Measurements from ENCODE around the gene UGCG. TPM values are rescaled to one million over a fixed set of nuclear protein-coding genes. Genes with fewer than 3 reads are reported as not detected.
"Not testable (repeated sequence)": the region's sequence is repeated elsewhere in the genome, so short reads cannot be mapped to it uniquely, and the experiment has no call there.

UGCG gene
- total and polyA plus RNA-seq, 4 donors: 22.3 to 102 (median 33.6) TPM

DNA sequence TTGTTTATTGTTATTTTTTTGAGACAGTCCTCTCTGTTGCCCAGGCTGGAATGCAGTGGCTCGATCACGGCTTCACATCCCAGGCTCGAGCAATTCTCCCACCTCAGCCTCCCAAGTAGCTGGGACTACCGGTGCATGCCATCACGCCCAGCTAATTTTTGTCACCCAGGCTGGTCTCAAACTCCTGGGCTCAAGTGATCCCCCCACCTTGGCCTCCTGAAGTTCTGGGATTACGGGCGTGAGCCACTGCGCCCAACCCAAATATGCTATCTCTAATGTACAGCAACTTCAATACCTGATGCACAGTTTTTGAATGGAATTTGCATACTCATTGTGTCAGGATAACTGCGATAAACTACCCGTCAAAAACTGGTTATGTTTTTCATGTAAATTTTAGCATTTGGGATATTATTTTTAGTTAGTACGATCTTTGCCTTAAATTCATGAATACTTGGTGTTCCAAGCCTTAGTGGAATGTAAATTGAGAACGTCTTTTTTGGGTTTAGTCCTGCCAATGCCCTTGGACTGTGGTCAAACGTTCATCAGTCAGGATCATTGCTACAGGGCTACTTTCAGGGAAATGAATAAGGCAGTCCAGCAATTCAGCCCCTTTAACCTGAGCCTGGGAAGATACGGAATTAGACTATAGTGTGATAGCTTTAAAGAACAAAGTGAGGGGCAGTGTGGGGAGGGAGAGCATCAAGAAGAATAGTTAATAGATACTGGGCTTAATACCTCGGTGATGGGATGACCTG lies 4.4 kb downstream of the UGCG start:
- H3K4me3 ChIP-seq (ENCODE audit: low read depth, low read length): no peak overlapping the region
- H3K36me3 ChIP-seq (ENCODE audit: control insufficient read depth, insufficient read depth, low read length): no peaks in the 10 kb centered on the region
- H3K9me3 ChIP-seq (ENCODE audit: control insufficient read depth, insufficient read depth, low read length): no peaks in the 10 kb centered on the region
- WGBS (ENCODE audit: insufficient coverage): 79% methylated on average over 11 of the region's 15 CpGs
- no peak overlapping the region for H3K27ac ChIP-seq (ENCODE audit: low read depth, low read length)
- no peaks in the 10 kb centered on the region for H3K4me1 ChIP-seq (ENCODE audit: control insufficient read depth, insufficient read depth, low read length)
- H3K27me3 ChIP-seq (ENCODE audit: control insufficient read depth, insufficient read depth, low read length): no peaks in the 10 kb centered on the region
- DNase-seq (ENCODE audit: low read depth in 4 of 6, low spot score in 6 of 6): no peak

- no peaks in the 10 kb centered on the region for H3K9me3 ChIP-seq (ENCODE audit: control insufficient read depth, insufficient read depth, low read length)
- no peak for DNase-seq (ENCODE audit: low read depth in 4 of 6, low spot score in 6 of 6)
- H3K27me3 ChIP-seq (ENCODE audit: control insufficient read depth, insufficient read depth, low read length): no peaks in the 10 kb centered on the region
- H3K27ac ChIP-seq (ENCODE audit: low read depth, low read length): no peak overlapping the region
- H3K36me3 ChIP-seq (ENCODE audit: control insufficient read depth, insufficient read depth, low read length): no peaks in the 10 kb centered on the region
- H3K4me3 ChIP-seq (ENCODE audit: low read depth, low read length): no peak overlapping the region
- 92% methylated on average over 4 of the region's 8 CpGs for WGBS (ENCODE audit: insufficient coverage)
- H3K4me1 ChIP-seq (ENCODE audit: control insufficient read depth, insufficient read depth, low read length): no peaks in the 10 kb centered on the region
These were observed 6.0 kb downstream of the UGCG start for GRCh38 chr9:111902391-111903139.

DNA sequence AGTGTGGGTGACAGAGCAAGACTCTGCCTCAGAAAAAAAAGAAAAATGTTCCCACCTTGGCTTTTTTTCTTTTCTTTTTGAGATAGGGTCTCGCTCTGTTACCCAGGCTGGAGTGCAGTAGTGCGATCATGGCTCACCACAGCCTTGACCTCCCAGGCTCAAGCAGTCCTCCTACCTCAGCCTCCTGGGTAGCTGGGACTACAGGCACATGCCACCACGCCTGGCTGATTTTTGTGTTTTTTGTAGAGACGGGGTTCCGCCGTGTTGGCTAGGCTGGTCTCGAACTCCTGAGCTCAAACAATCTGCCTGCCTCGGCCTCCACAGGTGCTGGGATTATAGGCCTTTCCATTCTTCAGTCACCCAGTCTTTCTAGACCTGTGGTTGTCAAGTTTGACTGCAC lies 6.9 kb downstream of the UGCG start:
- DNase-seq (ENCODE audit: low read depth in 4 of 6, low spot score in 6 of 6); H3K4me3 ChIP-seq (ENCODE audit: low read depth, low read length); H3K9me3 ChIP-seq (ENCODE audit: control insufficient read depth, insufficient read depth, low read length); H3K27me3 ChIP-seq (ENCODE audit: control insufficient read depth, insufficient read depth, low read length); H3K36me3 ChIP-seq (ENCODE audit: control insufficient read depth, insufficient read depth, low read length); H3K4me1 ChIP-seq (ENCODE audit: control insufficient read depth, insufficient read depth, low read length); H3K27ac ChIP-seq (ENCODE audit: low read depth, low read length): not testable (repeated sequence)
- 96% methylated on average over 6 of the region's 8 CpGs for WGBS (ENCODE audit: insufficient coverage)

GRCh38 chr9:111904026-111904425 lies 7.4 kb downstream of the UGCG start:
- H3K9me3 ChIP-seq (ENCODE audit: control insufficient read depth, insufficient read depth, low read length): no peaks in the 10 kb centered on the region
- no peak overlapping the region for H3K4me3 ChIP-seq (ENCODE audit: low read depth, low read length)
- no peak overlapping the region for H3K27ac ChIP-seq (ENCODE audit: low read depth, low read length)
- no peak for DNase-seq (ENCODE audit: low read depth in 4 of 6, low spot score in 6 of 6)
- WGBS (ENCODE audit: insufficient coverage): 76% methylated on average over 2 of the region's 2 CpGs
- H3K4me1 ChIP-seq (ENCODE audit: control insufficient read depth, insufficient read depth, low read length): no peaks in the 10 kb centered on the region
- H3K27me3 ChIP-seq (ENCODE audit: control insufficient read depth, insufficient read depth, low read length): no peaks in the 10 kb centered on the region
- no peaks in the 10 kb centered on the region for H3K36me3 ChIP-seq (ENCODE audit: control insufficient read depth, insufficient read depth, low read length)

DNA sequence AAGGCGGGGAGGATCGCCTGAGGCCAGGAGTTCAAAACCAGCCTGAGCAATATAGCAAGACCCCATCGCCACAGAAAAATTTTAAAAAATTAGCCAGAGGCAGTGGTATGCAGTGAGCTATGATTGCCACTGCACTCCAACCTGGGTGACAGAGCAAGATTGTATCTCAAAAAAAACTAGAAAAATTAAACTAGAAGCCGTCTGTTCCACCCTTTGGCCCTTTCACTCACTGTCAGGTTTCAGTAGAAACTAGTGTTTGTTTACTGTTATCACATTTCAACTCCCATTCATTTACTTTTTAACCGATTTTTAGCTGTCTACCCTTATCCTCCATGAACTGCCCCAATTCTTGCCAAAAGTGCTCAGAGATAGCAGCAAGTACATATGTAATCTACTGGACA lies 8.3 kb downstream of the UGCG start:
- H3K36me3 ChIP-seq (ENCODE audit: control insufficient read depth, insufficient read depth, low read length): no peaks in the 10 kb centered on the region
- no peaks in the 10 kb centered on the region for H3K27me3 ChIP-seq (ENCODE audit: control insufficient read depth, insufficient read depth, low read length)
- no peak overlapping the region for H3K4me3 ChIP-seq (ENCODE audit: low read depth, low read length)
- H3K9me3 ChIP-seq (ENCODE audit: control insufficient read depth, insufficient read depth, low read length): no peaks in the 10 kb centered on the region
- no peaks in the 10 kb centered on the region for H3K4me1 ChIP-seq (ENCODE audit: control insufficient read depth, insufficient read depth, low read length)
- no peak overlapping the region for H3K27ac ChIP-seq (ENCODE audit: low read depth, low read length)
- DNase-seq (ENCODE audit: low read depth in 4 of 6, low spot score in 6 of 6): no peak
- WGBS (ENCODE audit: insufficient coverage): 100% methylated on average over 4 of the region's 5 CpGs

GRCh38 chr9:111907147-111907546 lies 10.5 kb downstream of the UGCG start:
- Histone ChIP-seq H3K4me3 (ENCODE audit: low read depth, low read length) (no peak overlapping the region), H3K36me3 (ENCODE audit: control insufficient read depth, insufficient read depth, low read length) (no peaks in the 10 kb centered on the region), H3K4me1 (ENCODE audit: control insufficient read depth, insufficient read depth, low read length) (no peaks in the 10 kb centered on the region), H3K27ac (ENCODE audit: low read depth, low read length) (no peak overlapping the region), H3K9me3 (ENCODE audit: control insufficient read depth, insufficient read depth, low read length) (no peaks in the 10 kb centered on the region), H3K27me3 (ENCODE audit: control insufficient read depth, insufficient read depth, low read length) (no peaks in the 10 kb centered on the region)
- DNase-seq (ENCODE audit: low read depth in 4 of 6, low spot score in 6 of 6): no peak
- 100% methylated on average over 1 of the region's 5 CpGs for WGBS (ENCODE audit: insufficient coverage)

DNA sequence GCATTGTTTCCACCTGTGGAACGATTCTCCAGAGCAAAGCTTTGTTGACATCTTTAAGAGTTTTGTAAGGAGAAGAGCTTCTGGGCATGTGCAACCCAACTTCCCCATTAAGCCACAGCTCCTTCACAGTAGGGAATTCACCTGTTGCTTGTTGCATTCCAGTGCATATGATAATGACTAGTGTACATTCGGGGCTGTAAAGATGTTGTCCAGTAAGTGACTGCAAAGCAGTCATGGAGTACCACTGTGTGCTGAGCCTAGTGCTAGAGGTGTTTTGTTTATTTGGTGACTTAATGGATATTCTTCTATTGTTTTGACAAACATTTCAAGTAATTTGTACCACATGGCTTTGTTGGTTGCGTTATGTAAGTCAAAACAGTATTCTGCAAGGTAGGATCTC lies 12.8 kb downstream of the UGCG start:
- Histone ChIP-seq H3K36me3 (ENCODE audit: control insufficient read depth, insufficient read depth, low read length) (no peaks in the 10 kb centered on the region), H3K27ac (ENCODE audit: low read depth, low read length) (no peak overlapping the region), H3K4me1 (ENCODE audit: control insufficient read depth, insufficient read depth, low read length) (no peaks in the 10 kb centered on the region), H3K4me3 (ENCODE audit: low read depth, low read length) (no peak overlapping the region), H3K9me3 (ENCODE audit: control insufficient read depth, insufficient read depth, low read length) (no peaks in the 10 kb centered on the region), H3K27me3 (ENCODE audit: control insufficient read depth, insufficient read depth, low read length) (no peaks in the 10 kb centered on the region)
- 100% methylated on average over 1 of the region's 3 CpGs for WGBS (ENCODE audit: insufficient coverage)
- DNase-seq (ENCODE audit: low read depth in 4 of 6, low spot score in 6 of 6): no peak

GRCh38 chr9:111910428-111910827 lies 13.8 kb downstream of the UGCG start:
- no peak for DNase-seq (ENCODE audit: low read depth in 4 of 6, low spot score in 6 of 6)
- H3K27ac ChIP-seq (ENCODE audit: low read depth, low read length): no peak overlapping the region
- no peaks in the 10 kb centered on the region for H3K9me3 ChIP-seq (ENCODE audit: control insufficient read depth, insufficient read depth, low read length)
- H3K36me3 ChIP-seq (ENCODE audit: control insufficient read depth, insufficient read depth, low read length): no peaks in the 10 kb centered on the region
- no peaks in the 10 kb centered on the region for H3K4me1 ChIP-seq (ENCODE audit: control insufficient read depth, insufficient read depth, low read length)
- 95% methylated on average over 3 of the region's 6 CpGs for WGBS (ENCODE audit: insufficient coverage)
- H3K4me3 ChIP-seq (ENCODE audit: low read depth, low read length): no peak overlapping the region
- H3K27me3 ChIP-seq (ENCODE audit: control insufficient read depth, insufficient read depth, low read length): no peaks in the 10 kb centered on the region

DNA sequence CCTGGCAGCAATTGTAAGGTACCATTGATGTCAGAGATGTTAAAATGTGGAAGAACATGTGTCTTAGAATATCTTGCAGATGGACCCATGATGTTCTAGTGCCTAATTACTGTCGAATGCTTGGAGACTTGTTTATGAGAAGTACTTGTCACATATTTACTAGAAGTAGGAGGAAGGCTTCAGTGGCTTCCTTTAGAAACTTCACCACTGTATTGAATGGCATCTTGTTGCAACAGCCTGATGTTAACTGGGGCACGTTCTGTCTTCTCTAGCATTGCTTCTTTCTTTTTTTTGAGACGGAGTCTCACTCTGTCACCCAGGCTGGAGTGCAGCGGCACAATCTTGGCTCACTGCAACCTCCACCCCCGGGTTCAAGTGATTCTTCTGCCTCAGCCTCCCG lies 16.5 kb downstream of the UGCG start:
- no peaks in the 10 kb centered on the region for H3K4me1 ChIP-seq (ENCODE audit: control insufficient read depth, insufficient read depth, low read length)
- peaks cover 4% of the 10 kb centered on the region for H3K36me3 ChIP-seq (ENCODE audit: control insufficient read depth, insufficient read depth, low read length)
- 90% methylated on average over 5 of the region's 6 CpGs for WGBS (ENCODE audit: insufficient coverage)
- H3K4me3 ChIP-seq (ENCODE audit: low read depth, low read length): no peak overlapping the region
- H3K27ac ChIP-seq (ENCODE audit: low read depth, low read length): no peak overlapping the region
- H3K9me3 ChIP-seq (ENCODE audit: control insufficient read depth, insufficient read depth, low read length): no peaks in the 10 kb centered on the region
- H3K27me3 ChIP-seq (ENCODE audit: control insufficient read depth, insufficient read depth, low read length): no peaks in the 10 kb centered on the region
- no peak for DNase-seq (ENCODE audit: low read depth in 4 of 6, low spot score in 6 of 6)

Data from spinal cord (tissue), 10 donors.